Suprapubic skin (tissue), 2 donors: ENCODE measurements around the gene ARHGAP25.

Experiments used
- EP300 ChIP-seq: sonication (generic); formaldehyde crosslinking; IDR thresholded peaks from one replicate; pipeline ENCODE4 v1.6.1; 2017; ENCODE audit warnings: antibody characterized with exemption
- POLR2A ChIP-seq, 2 donors: fragments of 450-650 bp; IDR thresholded peaks; one replicate each; pipeline ENCODE4 v1.6.1; 2017; ENCODE audit warnings: antibody characterized with exemption in 2 of 2, mild to moderate bottlenecking in 2 of 2, moderate library complexity in 2 of 2

- TF ChIP-seq POLR2A (IDR thresholded peaks at IDR 0.05) (no peak), EP300 (no peak)
These were observed 27.5 kb downstream of the ARHGAP25 start for GRCh38 chr2:68762100-68762499.
